NCI-H510A (cell line): ENCODE data around the gene CD58.
"Not testable (repeated sequence)": the region's sequence is repeated elsewhere in the genome, so short reads cannot be mapped to it uniquely, and the experiment has no call there.

Experiments
- DNase-seq: peaks from one replicate; lab custom pipeline; 2025; lab: John Stamatoyannopoulos, UW

The CD58 gene

DNA sequence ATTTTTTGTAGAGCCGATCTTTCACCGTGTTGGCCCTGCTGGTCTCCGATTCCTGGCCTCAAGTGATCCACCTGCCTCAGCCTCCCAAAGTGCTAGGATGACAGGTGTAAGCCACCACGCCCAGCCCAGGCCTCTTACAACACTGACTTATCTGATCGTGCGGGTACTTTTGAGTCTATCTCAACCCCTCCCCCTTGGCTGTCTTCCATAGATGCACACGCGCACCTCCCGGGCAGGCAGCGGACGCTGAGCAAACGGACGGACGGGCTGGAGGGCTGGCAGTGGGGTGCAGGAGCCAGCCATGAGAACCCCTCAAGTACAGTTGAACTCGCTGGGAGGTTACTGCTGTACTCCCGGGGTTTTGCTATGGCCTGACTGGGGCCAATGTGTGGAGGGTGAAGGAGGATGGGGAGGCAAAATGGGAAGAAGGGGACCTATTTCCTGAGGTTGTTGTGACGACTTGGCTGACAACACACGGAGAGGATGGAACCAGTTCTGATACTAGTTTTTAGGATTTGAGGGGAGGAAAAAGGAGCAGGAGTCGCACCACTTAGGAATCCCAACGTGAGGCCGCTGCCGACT is 959 bp downstream of the CD58 start:
- DNase-seq: peak; percentile 37

DNA sequence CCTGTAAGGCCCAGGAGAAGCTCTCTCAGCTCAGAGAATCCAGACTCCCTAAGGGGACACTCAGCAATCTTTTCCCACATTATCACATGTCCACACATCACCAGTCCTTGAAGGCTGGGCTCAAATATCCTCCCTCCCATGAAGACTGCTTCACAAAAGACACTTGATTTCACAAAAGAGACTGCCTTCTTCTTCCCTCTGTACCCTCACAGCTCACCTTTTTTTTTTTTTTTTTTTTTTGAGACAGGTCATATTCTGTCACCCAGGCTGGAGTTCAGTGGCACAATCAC is 1.5 kb downstream of the CD58 start:
- no peak for DNase-seq

DNA sequence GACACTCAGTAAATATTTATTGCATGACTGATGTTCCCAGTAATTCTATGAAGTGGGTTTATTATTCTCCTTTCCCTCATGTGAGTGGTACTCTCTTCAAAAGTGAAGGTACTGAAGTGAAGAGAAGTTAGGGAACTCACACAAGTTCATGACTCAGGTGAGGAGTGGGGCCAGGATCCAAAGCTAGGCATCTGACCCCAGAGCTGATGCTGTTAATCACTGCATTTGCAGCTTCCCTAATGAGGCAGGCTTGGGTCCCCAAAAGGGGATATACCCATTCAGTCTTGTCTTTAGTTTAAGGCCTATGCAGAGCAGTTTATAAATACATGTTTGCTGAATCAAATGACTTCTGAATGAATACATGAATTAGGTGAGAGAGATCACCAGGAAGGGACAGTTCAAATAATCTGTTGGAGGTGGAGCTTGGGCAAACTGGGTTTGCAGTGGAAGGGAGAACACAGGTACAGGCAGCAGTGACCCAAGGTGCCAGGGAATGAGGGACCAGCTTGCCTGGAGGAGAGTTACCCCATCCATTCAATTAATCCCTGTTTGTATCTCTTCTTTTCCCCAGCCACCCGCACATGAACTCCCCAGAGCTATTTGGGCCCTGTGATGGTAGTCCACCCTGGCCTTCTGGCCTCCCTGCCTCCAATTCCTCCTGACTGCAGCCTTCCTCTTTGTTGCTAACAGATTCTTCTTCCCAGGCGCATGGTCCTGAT is 2.0 kb downstream of the CD58 start:
- no peak for DNase-seq

DNA sequence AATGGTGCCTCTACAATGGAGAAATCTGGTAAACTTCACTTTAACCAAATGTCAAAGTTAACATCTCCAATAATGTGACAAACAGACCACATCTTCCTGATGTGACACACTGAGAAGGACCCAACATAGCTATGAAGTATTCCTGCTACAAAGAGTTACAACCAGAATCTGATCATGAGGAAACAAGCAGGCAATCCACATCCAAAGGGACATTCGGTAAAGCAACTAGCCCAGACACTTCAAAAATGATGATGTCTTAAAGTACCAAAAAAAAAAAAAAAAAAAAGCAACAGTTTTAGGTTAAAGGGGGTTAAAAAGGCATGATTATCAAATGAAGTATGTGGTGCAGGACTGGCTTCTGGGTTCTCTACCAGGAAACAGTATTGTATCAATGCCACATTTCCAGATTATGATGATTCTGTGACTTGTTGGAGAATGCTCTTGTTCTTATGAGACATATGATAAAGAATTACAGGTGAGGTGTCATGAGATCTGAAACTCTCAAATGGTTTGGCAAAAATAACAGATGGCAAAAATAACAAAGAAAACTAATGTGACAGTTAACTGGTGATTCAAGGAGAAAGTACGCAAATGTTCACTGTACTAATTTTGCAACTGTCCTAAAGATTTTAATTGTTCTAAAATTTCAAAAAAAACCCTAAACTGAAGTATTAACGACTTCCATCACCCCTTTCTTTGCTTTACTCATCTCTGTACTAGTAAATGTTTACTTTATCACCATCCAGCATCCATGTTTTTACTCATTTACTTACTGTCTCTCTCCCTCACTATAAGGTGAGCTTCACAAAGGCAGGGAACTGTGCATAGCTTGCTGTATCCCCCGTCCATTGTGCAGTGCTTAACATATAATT is 2.8 kb downstream of the CD58 start:
- DNase-seq: no peak

DNA sequence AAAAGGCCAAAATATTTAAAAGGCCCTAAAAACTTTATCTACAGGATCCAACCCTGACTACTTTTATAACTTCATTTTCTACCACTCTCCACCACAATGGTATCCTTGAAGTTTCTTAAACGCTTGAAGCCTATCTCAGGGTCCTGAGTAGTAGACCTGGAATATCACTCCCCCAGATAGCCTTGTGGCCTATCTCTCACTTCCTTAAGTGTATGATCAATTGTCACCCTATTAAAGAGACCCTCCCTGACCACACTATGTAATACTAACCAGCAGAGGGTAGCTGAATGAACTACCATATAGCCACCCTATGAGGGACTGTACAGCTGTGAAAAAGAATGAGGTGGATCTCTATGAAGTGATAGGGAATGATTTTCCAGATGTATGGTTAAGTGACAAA is 5.6 kb downstream of the CD58 start:
- no peak for DNase-seq

DNA sequence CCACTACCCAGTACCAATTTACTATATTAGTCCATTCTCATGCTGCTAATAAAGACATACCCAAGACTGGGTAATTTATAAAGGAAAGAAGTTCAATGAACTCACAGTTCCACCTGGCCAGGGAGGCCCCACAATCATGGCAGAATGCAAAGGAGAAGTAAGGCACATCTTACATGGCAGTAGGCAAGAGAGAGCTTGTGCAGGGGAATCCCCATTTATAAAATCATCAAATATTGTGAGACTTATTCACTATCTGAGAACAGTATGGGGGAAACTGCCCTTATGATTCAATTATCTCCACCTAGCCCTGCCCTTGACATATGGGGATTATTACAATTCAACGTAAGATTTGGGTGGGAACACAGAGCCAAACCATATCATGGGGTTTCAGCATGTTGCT is 6.4 kb downstream of the CD58 start:
- no peak for DNase-seq

DNA sequence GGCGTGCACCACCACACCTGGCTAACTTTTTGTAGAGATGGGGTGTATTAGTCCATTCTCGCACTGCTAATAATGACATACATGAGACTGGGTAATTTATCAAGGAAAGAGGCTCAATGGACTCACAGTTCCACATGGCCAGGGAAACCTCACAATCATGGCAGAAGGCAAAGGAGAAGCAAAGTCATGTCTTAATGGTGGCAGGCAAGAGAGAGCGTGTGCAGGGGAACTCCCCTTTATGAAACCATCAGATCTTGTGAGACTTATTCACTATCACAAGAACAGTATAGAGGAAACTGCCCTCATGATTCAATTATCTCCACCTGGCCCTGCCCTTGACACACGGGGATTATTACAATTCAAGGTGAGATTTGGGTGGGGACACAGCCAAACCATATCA is 8.4 kb downstream of the CD58 start:
- DNase-seq: not testable (repeated sequence)

DNA sequence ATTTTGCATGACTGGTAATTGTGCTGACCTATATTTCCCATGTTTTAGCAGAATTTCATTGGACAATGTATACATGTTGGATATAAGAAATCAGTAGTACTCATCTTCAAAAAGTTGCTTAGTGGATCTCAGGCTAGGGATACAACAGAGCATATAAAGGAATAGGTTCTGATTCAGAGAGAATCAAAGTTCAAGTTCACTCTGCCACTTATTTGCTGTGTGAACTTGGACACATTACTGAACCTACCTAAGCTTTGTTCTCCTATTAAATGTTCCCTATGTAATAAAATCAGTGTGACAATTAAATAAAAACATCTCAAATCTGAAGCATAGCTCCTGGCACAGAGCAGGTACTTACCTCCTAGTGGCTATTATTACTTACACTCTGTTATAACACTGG is 9.3 kb downstream of the CD58 start:
- DNase-seq: no peak

DNA sequence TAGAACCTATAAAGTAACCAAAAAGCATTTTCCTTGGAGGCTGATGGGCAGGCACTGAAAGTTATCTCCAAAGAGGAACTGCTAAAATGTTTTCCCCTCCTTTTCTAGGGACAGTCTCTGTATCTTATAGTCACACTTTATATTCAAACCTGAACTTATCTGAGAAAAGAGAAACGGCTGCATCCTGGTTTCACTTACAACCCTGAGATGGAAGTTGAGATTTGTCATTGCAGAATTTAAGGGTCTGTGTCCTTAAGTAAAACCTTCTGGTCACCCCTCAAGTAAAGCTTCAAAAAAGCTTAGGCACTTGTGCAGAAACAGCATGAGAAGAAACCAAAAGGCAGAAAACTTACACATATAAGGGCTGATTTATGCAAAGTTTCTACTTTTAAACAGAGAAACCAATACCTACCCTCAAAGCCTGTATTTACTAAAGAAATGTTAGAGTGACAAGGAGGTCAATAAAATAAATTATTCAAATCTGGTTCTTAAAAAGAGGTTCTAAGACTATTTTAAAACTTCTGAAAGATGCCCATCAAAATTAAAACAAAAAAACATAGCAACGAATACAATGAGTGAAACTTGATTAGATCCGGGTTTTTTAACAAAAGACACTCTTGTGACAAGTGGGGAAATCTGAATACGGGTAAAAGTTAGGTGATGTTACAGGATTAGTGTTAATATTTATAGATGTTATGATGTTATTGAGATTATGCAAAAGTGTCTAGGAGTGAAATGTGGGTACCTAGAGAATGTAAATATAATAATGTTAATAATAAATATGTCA is 9.9 kb downstream of the CD58 start:
- DNase-seq: no peak

DNA sequence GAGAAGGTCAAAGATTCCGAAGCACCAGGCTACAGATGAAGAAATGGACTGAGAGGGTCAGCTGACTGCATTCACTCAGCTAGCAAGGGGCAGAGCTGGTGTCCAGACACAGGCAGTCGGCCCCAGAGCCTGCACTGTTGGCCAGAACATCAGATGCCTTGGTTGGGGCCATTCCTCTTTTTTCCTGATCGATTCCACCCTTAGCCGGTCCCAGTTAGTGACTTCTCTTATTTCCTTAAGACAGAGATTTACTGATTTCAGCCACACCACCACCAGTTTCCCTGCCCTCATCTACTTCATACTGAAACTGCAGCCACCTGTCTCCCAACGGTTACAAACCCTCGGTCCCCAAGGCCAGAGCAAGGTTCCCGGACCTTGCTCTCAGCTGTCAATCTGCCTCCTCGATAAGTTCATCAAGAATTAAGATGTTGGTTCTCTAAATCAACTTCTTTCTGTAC is 11.5 kb downstream of the CD58 start:
- DNase-seq: no peak

DNA sequence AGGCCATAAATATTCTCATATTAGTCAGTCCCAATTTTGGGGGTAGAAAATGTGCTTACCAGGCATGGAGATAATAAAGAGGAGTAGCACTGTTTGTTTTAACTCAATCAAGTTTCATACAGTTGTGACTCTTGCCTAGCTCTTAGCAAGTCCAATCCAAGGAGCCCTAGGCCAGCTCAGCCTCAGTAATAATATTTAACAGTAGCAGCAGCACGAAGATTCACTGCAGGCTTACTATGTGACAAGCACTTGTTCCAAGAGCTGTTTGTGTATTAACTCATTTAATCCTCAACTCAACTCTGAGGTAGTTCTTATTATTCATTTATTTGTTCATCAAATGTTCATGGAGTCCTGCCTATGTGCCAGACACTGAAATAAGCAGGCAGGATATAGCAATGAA is 12.3 kb downstream of the CD58 start:
- no peak for DNase-seq

DNA sequence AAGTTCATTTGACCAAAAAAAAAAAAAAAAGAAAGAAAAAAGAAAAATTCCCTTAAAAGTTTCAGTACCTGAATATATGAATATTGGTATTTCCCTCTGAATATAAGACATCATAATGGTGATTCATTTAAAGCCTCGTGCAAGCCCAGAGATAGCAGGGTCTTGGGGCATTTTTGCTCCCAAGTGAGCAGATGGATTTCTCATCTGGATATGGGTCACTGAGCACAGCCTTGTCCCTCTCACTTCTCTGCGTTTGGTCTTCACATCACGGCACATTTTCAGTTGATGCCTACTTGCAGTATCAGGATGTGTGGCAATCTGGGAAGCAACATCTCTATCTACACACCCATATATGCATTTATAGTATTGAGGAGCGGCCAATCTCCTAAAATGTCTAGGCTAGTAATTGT is 12.7 kb downstream of the CD58 start:
- DNase-seq: no peak

DNA sequence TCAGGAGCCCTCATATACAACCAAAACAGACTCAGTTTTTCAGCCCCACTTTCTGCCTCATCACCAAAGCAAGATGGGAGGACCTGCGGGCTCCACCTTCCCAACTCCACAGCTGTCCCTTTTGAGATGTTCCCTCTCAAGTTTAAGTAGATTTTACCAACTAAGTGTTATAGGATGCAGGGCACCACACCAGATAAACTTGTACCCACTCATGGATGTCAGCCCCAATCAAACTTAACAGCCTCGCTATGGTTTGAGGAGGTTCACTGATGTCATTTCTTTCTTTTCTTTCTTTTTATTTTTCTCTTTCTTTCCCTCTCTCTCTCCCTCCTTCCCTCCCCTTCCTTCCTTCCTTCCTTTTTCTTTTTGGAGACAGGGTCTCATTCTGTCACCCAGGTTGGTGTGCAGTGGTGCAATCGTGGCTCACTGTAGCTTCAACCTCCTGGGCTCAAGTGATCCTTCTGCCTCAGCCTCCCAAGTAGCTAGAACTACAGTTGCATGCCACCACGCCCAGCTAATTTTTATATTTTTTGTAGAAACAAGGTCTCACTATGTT is 13.4 kb downstream of the CD58 start:
- DNase-seq: no peak

DNA sequence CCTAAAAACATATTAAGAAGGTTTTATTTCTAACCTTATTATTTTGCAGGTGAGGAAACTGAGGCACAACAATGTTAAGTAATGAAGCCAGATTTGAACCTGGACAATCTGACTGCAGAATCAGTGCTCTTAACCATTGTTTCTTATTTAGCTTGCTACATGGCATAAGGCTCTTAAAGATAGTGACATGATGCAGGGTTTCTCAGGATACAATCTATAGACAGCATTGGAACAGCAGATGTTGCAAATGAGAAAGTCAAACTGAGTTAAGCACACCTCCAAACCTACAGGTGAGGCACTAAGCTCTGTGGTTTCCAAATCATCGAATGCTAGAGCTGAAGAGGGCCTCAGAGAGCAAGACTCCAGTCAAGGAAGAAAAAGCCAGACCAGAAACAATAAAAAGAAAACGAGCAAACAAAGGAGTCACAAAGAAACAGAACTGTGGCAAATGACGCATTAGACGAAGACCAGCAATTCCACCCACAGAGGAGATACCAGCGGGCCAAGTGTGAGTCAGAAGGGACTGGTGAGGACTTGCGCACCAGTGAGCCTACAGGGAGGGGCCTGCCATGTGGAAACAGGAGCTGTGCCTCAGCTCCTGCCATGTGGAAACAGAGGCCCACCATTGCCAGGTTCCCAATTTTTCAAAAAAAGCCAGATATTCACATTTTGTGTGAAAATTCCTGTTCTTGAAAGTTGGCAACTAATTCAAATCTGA is 14.4 kb downstream of the CD58 start:
- no peak for DNase-seq

DNA sequence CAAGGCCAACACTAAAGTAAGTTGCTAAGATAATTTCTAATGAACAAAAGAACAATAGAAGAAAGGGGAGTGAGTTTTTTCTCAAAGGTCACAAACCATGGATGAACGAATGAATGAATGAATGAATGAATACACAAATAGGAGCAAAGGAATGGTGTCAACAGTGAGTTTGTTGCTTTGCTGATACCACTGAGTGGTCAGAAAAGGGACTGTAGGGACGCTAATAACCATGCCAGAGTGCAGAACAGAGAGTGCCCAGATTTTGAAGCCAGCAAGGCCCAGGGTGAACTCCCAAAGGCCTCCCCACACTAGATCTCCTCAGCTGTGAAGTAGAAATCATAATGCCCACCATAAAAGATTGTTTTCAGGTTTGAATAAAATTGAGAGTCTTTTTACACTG is 15.9 kb downstream of the CD58 start:
- DNase-seq: no peak

DNA sequence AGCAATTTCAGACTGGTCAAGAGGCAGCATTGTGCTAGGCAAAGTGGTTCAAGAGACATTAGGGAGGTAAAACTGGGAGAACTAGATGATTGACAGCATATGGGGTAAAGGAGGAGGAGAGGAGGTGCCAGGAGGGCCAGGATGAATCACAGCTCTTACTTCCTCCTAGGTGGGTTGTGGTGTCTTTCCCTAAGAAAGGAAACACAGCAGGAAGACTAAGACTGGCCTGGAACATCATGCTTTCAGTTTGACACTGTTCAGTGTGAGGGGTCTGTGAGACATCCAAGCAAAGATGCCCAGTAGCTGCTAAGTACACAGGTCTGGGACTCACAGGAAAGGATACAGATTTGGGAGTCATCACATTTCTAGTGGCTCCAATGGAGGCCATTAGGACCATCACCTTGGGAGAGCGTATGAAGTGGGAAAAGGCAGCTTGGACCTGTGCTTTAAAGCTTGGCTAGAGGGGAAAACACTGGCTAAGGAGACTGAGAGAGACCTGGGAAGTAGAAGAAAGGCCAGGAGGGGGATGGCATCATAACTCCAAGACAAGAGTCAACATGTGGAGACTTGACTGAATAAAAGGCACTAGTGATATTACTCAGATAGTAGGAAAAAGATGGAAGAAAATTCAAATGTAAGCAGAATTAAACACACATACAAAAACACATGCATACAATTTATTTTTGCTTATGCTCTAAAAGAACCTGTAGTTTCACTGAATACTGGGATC is 17.3 kb downstream of the CD58 start:
- DNase-seq: no peak

DNA sequence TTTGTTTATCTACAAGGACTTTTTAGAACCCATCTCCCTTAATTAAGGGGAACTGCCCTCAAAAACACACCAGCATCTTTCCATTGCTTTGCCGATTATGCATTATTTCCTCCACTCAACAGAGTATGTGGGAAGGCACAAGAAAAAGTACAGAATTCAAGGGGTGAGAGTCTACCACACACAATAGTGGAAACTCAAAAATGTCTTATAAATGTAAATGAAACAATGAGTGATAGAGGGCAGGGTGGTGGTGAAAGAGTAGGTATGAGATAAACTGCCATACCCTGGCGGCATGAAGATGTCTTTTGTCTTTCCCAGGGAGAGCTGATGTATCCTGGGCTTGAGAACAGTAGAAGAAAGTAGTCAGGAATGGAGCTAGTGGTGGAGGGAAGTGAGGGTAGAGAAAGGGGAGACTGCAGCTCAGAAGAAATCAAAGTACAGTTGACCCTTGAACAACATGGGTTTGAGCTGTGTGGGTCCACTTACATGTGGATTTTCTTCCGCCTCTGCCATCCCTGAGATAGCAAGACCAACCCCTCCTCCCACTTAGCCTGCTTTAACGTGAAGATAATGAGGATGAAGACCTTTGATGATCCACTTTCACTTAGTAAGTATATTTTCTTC is 24.4 kb downstream of the CD58 start:
- DNase-seq: no peak

DNA sequence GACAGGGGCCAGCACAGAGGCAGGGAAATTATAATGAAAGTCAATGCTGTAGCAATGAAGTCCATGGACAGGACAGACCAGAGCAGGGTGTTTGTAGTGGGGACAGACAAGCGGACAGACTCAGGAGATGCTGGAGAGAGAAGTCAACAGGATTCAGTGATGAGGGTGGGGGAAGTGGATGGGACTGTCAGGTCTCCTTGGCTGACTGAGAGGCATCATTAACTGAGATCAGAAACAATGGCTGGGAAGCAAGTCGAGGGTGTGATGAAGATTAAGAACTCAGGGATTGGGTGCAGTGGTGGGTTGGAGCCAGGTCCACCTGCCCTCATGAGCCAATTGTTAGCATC is 25.5 kb downstream of the CD58 start:
- no peak for DNase-seq

DNA sequence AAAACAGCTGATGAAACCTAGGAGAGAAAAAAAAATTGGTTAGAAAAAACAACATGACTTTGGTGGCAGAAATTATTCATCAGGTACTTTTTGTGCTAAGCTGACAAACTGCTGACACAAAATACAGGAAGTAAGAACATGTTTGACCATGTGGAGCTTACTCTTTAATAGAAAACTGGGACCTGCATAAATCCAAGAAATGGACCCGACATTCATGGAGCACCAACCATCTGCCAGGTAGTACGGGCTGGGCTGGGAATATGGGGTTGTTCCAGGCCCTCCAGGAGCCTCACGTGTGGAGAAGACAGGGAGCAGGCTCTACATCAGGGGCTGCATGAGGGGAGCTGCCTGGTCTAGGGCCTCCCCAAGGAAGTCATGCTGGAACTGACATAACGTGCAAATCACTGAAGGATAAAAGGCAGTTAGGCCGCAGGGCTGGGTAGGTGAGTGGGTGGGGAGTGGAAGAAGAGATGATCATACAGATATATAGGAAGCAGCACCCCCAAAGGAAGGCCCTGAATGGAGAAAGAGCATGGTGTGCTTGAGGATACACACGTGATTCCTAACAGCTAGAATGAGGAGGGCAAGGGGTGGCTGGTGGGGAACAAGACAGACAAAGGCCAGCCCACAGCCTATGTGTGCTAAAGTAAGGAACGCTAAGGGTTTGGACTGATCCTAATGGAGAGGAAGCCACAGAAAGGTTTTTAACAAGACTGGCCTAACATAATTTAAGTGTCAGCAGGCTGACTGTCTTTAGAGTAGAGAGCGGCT is 26.1 kb downstream of the CD58 start:
- no peak for DNase-seq

DNA sequence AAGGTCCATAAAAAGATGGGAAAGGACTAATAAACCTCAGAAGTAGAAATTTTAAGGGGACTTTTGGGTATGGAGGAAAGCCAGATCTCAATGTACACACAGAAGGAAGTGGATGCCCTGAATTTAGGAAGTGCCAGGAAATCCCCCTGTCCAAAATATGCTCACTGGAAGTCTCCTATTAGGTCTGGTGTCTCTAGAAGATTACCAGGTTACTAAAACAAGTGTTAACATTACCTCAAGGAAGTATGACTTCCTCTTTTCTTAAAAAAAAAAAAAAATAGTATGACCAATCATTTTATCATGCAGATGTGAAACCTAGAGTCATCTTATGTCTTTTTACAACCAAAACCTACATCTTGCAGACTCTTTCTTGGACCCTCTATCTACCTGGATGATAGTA is 30.7 kb downstream of the CD58 start:
- no peak for DNase-seq
